Measurements from ENCODE around the gene PRDM16. TPM values are rescaled to one million over a fixed set of nuclear protein-coding genes. Genes with fewer than 3 reads are reported as not detected.
A peak's percentile ranks its signal among the peaks of the same experiment; 100 is the strongest.

PRDM16 gene
- total RNA-seq, 1 donor from 2014 or later = not detected

GRCh38 chr1:3442901-3443300 is 373.9 kb downstream of the PRDM16 start:
- Mint-ChIP-seq H3K4me1 (ENCODE audit: low read depth) (no peaks in the 10 kb centered on the region), H3K9me3 (no peaks in the 10 kb centered on the region), H3K27me3 (ENCODE audit: low read depth) (no peaks in the 10 kb centered on the region), H3K27ac (no peak overlapping the region), H3K4me3 (ENCODE audit: low read depth) (no peak overlapping the region), H3K36me3 (ENCODE audit: low read depth) (no peaks in the 10 kb centered on the region)
- DNase-seq (ENCODE audit: low spot score) = no peak
- intact Hi-C loops (cut with micrococcal nuclease) = no loop called here

GRCh38 chr1:3443807-3444206 is 374.8 kb downstream of the PRDM16 start:
- no peaks in the 10 kb centered on the region for H3K4me1 Mint-ChIP-seq (ENCODE audit: low read depth)
- no peak for DNase-seq (ENCODE audit: low spot score)
- intact Hi-C loops (cut with micrococcal nuclease) = no loop called here
- H3K27ac Mint-ChIP-seq = no peak overlapping the region
- H3K36me3 Mint-ChIP-seq (ENCODE audit: low read depth) = no peaks in the 10 kb centered on the region
- H3K4me3 Mint-ChIP-seq (ENCODE audit: low read depth) = no peak overlapping the region
- no peaks in the 10 kb centered on the region for H3K9me3 Mint-ChIP-seq
- H3K27me3 Mint-ChIP-seq (ENCODE audit: low read depth) = peaks cover 2% of the 10 kb centered on the region

GRCh38 chr1:3444298-3444697 is 375.3 kb downstream of the PRDM16 start:
- DNase-seq (ENCODE audit: low spot score) = no peak
- Mint-ChIP-seq H3K36me3 (ENCODE audit: low read depth) (no peaks in the 10 kb centered on the region), H3K4me3 (ENCODE audit: low read depth) (no peak overlapping the region), H3K9me3 (no peaks in the 10 kb centered on the region), H3K4me1 (ENCODE audit: low read depth) (no peaks in the 10 kb centered on the region), H3K27ac (no peak overlapping the region), H3K27me3 (ENCODE audit: low read depth) (peaks cover 2% of the 10 kb centered on the region)
- intact Hi-C loops (cut with micrococcal nuclease) = no loop called here

- no peak overlapping the region for H3K4me3 Mint-ChIP-seq (ENCODE audit: low read depth)
- no peaks in the 10 kb centered on the region for H3K4me1 Mint-ChIP-seq (ENCODE audit: low read depth)
- no peak for DNase-seq (ENCODE audit: low spot score)
- intact Hi-C loops (cut with micrococcal nuclease) = no loop called here
- no peaks in the 10 kb centered on the region for H3K9me3 Mint-ChIP-seq
- no peaks in the 10 kb centered on the region for H3K36me3 Mint-ChIP-seq (ENCODE audit: low read depth)
- no peak overlapping the region for H3K27ac Mint-ChIP-seq
- H3K27me3 Mint-ChIP-seq (ENCODE audit: low read depth) = peaks cover 2% of the 10 kb centered on the region
Observed at GRCh38 chr1:3444736-3445135, 375.7 kb downstream of the PRDM16 start.

- Mint-ChIP-seq H3K36me3 (ENCODE audit: low read depth) (no peaks in the 10 kb centered on the region), H3K9me3 (no peaks in the 10 kb centered on the region), H3K4me1 (ENCODE audit: low read depth) (no peaks in the 10 kb centered on the region), H3K27ac (no peak overlapping the region), H3K4me3 (ENCODE audit: low read depth) (no peak overlapping the region), H3K27me3 (ENCODE audit: low read depth) (peaks cover 8% of the 10 kb centered on the region)
- intact Hi-C loops (cut with micrococcal nuclease) = no loop called here
- DNase-seq (ENCODE audit: low spot score) = no peak
Observed at GRCh38 chr1:3450202-3450863, 381.3 kb downstream of the PRDM16 start.

- H3K9me3 Mint-ChIP-seq = no peaks in the 10 kb centered on the region
- intact Hi-C loops (cut with micrococcal nuclease) = no loop called here
- H3K4me1 Mint-ChIP-seq (ENCODE audit: low read depth) = no peaks in the 10 kb centered on the region
- H3K36me3 Mint-ChIP-seq (ENCODE audit: low read depth) = no peaks in the 10 kb centered on the region
- H3K27ac Mint-ChIP-seq = no peak overlapping the region
- peaks cover 12% of the 10 kb centered on the region for H3K27me3 Mint-ChIP-seq (ENCODE audit: low read depth)
- DNase-seq (ENCODE audit: low spot score) = no peak
- no peak overlapping the region for H3K4me3 Mint-ChIP-seq (ENCODE audit: low read depth)
Observed at GRCh38 chr1:3450983-3451382, 382.0 kb downstream of the PRDM16 start.

- no peak overlapping the region for H3K4me3 Mint-ChIP-seq (ENCODE audit: low read depth)
Observed at GRCh38 chr1:3451994-3452865, 383.2 kb downstream of the PRDM16 start.

GRCh38 chr1:3452866-3453175 is 383.8 kb downstream of the PRDM16 start:
- no peak for DNase-seq (ENCODE audit: low spot score)
- Mint-ChIP-seq H3K9me3 (no peaks in the 10 kb centered on the region), H3K4me3 (ENCODE audit: low read depth) (no peak overlapping the region), H3K27me3 (ENCODE audit: low read depth) (peaks cover 12% of the 10 kb centered on the region), H3K27ac (no peak overlapping the region), H3K4me1 (ENCODE audit: low read depth) (no peaks in the 10 kb centered on the region), H3K36me3 (ENCODE audit: low read depth) (no peaks in the 10 kb centered on the region)
- intact Hi-C loops (cut with micrococcal nuclease) = loop anchor here (2.0 kb wide), 1 partner anchor 32 kb away; no protein-coding TSS in a partner anchor

More at GRCh38 chr1:3451994-3452865, 383.2 kb downstream of the PRDM16 start:
- H3K27ac Mint-ChIP-seq = no peak overlapping the region
- H3K4me1 Mint-ChIP-seq (ENCODE audit: low read depth) = no peaks in the 10 kb centered on the region
- peaks cover 12% of the 10 kb centered on the region for H3K27me3 Mint-ChIP-seq (ENCODE audit: low read depth)
- DNase-seq (ENCODE audit: low spot score) = no peak
- no peaks in the 10 kb centered on the region for H3K36me3 Mint-ChIP-seq (ENCODE audit: low read depth)
- intact Hi-C loops (cut with micrococcal nuclease) = loop anchor here (2.0 kb wide), 1 partner anchor 33 kb away; no protein-coding TSS in a partner anchor
- H3K9me3 Mint-ChIP-seq = no peaks in the 10 kb centered on the region

GRCh38 chr1:3453203-3453761 is 384.3 kb downstream of the PRDM16 start:
- no peaks in the 10 kb centered on the region for H3K4me1 Mint-ChIP-seq (ENCODE audit: low read depth)
- H3K36me3 Mint-ChIP-seq (ENCODE audit: low read depth) = no peaks in the 10 kb centered on the region
- no peak overlapping the region for H3K4me3 Mint-ChIP-seq (ENCODE audit: low read depth)
- DNase-seq (ENCODE audit: low spot score) = peak; percentile 57
- peaks cover 11% of the 10 kb centered on the region for H3K27me3 Mint-ChIP-seq (ENCODE audit: low read depth)
- H3K9me3 Mint-ChIP-seq = no peaks in the 10 kb centered on the region
- intact Hi-C loops (cut with micrococcal nuclease) = loop anchor here (2.0 kb wide), 1 partner anchor 32 kb away; no protein-coding TSS in a partner anchor
- H3K27ac Mint-ChIP-seq = no peak overlapping the region

- Mint-ChIP-seq H3K27me3 (ENCODE audit: low read depth) (peaks cover 11% of the 10 kb centered on the region), H3K27ac (no peak within 1 kb of the TSS), H3K4me3 (ENCODE audit: low read depth) (no peak within 1 kb of the TSS), H3K36me3 (ENCODE audit: low read depth) (no peaks in the 10 kb centered on the region), H3K9me3 (no peaks in the 10 kb centered on the region), H3K4me1 (ENCODE audit: low read depth) (no peaks in the 10 kb centered on the region)
- DNase-seq (ENCODE audit: low spot score) = no peak
- intact Hi-C loops (cut with micrococcal nuclease) = loop anchor here (2.0 kb wide), 1 partner anchor 31 kb away; no protein-coding TSS in a partner anchor
Observed at GRCh38 chr1:3453891-3454810, 385.1 kb downstream of the PRDM16 start, which contains the start of gene ARHGEF16. TSS of gene ARHGEF16 (plus strand) at chr1:3454665. CDS start at chr1:3463085, 8,420 bp downstream.

- Mint-ChIP-seq H3K4me3 (ENCODE audit: low read depth) (no peak overlapping the region), H3K36me3 (ENCODE audit: low read depth) (no peaks in the 10 kb centered on the region), H3K4me1 (ENCODE audit: low read depth) (no peaks in the 10 kb centered on the region), H3K9me3 (no peaks in the 10 kb centered on the region), H3K27ac (no peak overlapping the region), H3K27me3 (ENCODE audit: low read depth) (peaks cover 11% of the 10 kb centered on the region)
- no peak for DNase-seq (ENCODE audit: low spot score)
- intact Hi-C loops (cut with micrococcal nuclease) = no loop called here
Observed at GRCh38 chr1:3454811-3455618, 386.0 kb downstream of the PRDM16 start.

Data from activated T-helper 2 cell treated with anti-CD3 and anti-CD28 coated beads, Interferon-gamma antibody, Interleukin-2, Interleukin-4, amounts not matched to agents 10 μg/mL and 5 μg/mL and 100 μg/mL, durations not matched to agents 14 hours and 24 hours and 36 hours (primary cell).